ENCODE results near the gene FAM171A1.

FAM171A1 gene

DNA sequence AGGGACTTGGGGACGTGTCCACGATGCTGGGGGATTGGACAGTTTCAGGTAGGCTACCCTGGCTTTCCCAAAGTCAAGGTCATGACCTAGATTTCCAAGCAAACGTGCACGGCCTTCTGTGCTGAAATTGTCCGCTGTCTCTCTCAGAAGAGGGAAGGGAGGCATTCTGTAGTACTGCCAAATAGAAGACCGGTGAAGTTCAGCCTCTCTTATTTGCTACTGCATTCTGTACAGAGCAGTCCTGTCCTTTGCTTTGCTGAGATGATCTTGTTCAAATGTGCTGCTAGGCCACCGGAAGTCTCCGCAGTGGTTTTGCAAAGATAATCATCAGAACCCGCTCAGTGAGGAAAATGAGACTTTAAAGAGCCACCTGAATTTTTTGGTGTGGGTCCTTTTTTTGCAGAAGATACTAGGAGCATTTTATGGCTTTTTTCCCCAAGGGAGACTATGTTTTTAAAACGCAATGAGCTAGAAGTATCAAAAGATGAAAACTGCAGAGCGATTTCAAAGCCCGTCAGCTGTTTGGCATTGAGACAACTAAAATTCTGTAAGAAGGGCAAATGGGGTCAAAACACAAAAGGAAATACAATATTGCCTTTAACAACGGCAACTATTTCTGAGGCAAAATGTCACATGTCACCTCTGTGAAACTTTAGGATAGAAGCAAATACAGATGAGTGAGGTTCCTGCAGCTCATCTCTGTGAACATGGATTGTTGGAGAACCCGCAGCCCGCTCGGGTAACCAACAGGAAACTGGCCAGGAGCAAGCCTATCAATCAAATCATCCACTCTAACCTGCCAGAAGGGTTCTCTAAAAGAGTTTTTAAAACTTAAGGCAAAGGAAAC is 201.3 kb downstream of the FAM171A1 start:
- peak; percentile 10 to 15 for DNase-seq (ENCODE audit: low read depth in 2 of 2)

DNA sequence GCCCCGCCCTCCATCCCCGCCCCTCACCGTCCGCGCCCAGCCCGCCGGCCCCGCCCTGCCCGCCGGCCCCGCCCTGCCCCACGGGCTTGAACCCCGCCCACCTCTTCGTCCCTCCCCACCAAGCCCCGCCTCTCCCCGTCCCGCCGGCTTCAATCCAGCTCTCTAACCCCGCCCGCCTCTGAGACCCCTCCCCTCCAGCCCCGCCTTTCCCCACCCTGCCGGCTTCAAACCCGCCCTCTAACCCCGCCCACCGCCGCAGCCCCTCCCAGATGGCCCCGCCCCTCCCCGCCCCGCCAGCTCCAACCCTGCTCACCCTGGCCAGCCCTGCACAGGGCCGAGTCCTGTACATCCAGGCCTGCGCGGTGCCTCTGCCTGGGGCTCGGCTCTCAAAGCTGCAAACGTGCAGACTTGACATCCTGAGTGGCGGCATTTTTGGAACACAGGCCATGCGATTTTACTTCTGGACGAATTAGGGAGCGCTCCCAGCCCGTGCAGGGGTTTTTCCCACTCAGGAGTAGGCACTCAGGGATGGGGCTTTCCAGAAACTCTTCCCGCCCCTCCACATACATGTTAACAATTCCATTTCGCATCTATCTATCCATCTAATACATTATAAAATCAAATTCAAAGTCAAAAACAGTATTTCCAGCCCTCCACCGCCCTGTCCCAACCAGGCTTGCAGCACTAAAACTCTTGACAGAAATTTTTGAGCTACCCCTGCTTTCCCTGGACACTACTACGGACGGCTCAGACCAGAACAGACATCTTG is 202.1 kb downstream of the FAM171A1 start:
- peak; percentile 88 to 90 for DNase-seq (ENCODE audit: low read depth in 2 of 2)

DNA sequence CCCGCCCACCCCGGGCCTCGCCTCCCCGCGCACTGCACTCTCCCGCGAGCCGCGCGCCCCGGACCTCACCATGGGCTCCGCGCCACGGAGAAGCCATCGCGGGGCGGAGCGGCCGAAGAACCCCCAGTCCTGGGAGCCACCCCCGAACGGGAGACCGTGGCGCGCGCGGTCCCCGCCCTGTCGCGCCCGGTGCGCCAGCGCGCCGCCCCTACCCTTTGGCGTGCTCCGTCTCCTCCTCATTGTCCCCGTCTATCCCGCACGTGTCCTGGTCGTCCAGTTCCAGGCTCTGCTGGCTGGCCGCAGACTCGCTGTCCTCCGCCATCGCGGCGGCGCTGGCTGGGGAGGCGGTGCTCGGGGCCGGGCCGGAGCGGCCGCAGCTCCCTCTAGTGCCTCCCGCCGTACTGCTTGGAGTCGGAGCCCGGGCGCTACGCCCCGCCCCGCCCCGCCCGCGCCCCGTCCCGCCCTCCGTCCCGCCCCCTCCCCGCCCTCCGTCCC is 202.8 kb downstream of the FAM171A1 start, which contains the start of gene NMT2:
Gene NMT2 (minus strand): TSS at position 403 of the 495 bp plus-strand sequence. CDS start 81 bp downstream, at position 322.
- DNase-seq (ENCODE audit: low read depth in 2 of 2), result no peak

DNA sequence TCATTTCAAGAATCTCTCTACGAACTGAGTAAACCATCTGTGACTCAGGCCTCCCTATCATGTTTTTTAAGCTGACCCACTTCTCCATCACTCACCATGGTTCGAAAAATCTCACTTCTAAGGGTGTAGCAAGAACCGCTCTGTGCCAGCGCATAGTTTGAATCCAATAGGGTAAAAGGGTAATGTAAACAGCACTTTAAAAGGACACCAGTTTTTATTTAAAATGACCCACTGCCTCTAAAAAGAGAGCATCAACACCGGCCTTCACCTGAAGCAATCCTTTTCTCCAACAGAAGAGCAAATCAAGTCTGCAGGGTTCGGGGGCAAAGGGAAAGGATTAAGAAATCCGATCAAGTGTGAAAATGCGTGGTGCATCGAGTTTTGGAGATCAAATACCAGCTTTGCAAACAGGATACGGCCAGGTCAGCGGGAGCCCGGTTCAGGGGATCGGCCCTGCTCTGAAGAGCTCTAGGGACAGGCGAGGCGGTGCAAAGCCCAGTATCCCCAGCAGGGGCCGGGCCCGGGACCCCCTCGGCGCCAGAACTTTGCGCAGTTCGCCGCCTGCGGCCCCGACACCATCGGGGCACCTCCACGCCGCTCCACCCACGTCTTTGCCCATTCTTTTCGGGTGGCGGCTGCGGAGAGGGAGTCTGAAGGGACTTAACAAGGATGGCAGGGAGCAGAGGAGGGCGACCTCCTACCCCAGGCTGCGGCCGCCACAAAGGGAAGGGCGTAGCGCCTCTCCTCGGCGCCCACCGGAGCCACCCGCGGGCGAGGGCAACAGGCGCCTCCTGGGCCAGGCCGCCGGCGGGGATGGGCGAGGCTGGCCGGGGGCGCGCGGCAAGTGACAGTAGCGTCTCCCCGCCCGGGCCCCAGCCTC is 203.4 kb downstream of the FAM171A1 start:
- DNase-seq (ENCODE audit: low read depth in 2 of 2), result peak; percentile 9 to 32

DNA sequence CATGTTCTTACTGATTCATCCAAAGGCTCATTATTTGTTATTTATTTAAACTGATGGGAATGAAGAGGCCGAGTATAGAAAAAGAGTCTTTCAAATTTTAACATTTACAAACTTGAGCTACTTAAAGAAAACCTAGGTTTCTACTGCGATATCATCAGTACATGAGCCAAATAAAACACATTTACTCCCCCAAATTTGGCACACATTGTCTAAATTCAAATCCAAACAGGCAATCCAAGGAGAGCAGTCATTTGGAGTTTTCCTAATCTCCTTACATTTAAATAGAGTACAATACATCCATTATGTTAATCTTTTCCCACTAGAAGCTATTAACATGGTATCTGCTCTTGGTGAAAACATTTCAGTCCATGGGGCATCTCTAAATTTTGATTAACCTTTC is 204.8 kb downstream of the FAM171A1 start:
- no peak for DNase-seq (ENCODE audit: low read depth in 2 of 2)

DNA sequence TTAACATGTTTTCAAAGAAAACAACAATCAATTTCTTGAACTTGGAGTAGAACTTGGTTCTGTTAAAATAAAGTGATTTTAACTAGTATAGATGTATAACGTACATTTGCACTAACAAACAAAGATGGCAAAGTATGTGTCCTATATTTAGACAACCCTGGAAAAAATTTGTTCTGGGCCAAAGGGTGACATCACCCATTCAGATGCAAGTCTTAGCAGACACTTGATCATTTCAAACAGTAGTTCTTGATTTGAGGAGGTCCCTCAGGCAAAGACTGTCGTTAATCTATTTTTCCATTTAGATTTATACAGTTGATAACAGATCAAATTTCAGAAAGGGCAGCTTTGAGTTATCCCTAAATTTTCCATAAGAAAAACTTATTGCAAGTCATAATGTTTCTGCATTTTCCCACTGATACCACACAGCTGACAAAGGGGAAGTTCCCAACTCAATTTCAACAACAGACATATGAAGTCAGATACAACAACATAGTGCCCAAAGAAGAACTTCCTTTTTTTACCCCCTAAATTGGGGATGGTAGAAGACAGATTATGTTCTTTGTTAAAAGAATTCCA is 207.7 kb downstream of the FAM171A1 start:
- DNase-seq (ENCODE audit: low read depth in 2 of 2), result no peak
